Heart left ventricle (tissue), 16 donors: ENCODE measurements around the gene CCNQ. TPM values are rescaled to one million over a fixed set of nuclear protein-coding genes. Genes with fewer than 3 reads are reported as not detected.

Source experiments
- ATAC-seq, 4 donors: fragments of 200-7000 bp; cut with Tn5 transposase; one replicate each; pipeline ENCODE4 v1.9.1; 2020 to 2022; ENCODE audit warnings: moderate library complexity in 4 of 4, mild to moderate bottlenecking in 3 of 4, moderate number of reproducible peaks in 1 of 4
- DNase-seq, 5 donors: peaks; one replicate each; pipeline ENCODE4 v3.0.0-alpha.2; 2020
- H3K27ac ChIP-seq, 12 donors: fragments of 200-600 bp; sonication (generic) in 4 of 12; one replicate each; pipeline versions ENCODE4 v1.5.0 to v1.8.0; 2016 to 2022; ENCODE audit warnings: mild to moderate bottlenecking in 2 of 12
- H3K27me3 ChIP-seq, 9 donors: fragments of 200-600 bp; sonication (generic) in 2 of 9; one replicate each; pipeline versions ENCODE4 v1.5.1 to v1.8.0; 2016 to 2022; ENCODE audit warnings: mild to moderate bottlenecking in 3 of 9
- H3K36me3 ChIP-seq, 9 donors: fragments of 200-600 bp; sonication (generic) in 2 of 9; one replicate each; pipeline versions ENCODE4 v1.5.0 to v1.8.0; 2018 to 2022; ENCODE audit warnings: mild to moderate bottlenecking in 2 of 9
- H3K4me1 ChIP-seq, 12 donors: fragments of 200-600 bp; sonication (generic) in 4 of 12; one replicate each; pipeline versions ENCODE4 v1.5.0 to v1.8.0; 2016 to 2022; ENCODE audit warnings: mild to moderate bottlenecking in 3 of 12
- H3K4me3 ChIP-seq, 12 donors: fragments of 200-600 bp; sonication (generic) in 4 of 12; one replicate each; pipeline versions ENCODE4 v1.5.0 to v1.8.0; 2017 to 2022; ENCODE audit warnings: mild to moderate bottlenecking in 9 of 12, moderate library complexity in 4 of 12
- H3K9me3 ChIP-seq, 12 donors: fragments of 200-600 bp; sonication (generic) in 4 of 12; one replicate each; pipeline versions ENCODE4 v1.5.0 to v1.8.0; 2016 to 2022; ENCODE audit warnings: mild to moderate bottlenecking in 1 of 12
- POLR2A ChIP-seq, 2 donors: fragments of 450-650 bp; IDR thresholded peaks; one replicate each; pipeline ENCODE4 v1.6.1; 2017; ENCODE audit warnings: antibody characterized with exemption in 2 of 2, mild to moderate bottlenecking in 2 of 2, moderate library complexity in 2 of 2
- WGBS, 4 donors: extraction: QIAGEN DNeasy Blood & Tissue Kit in 2 of 4; methylation state at CpG; one replicate each; pipeline versions ENCODE4 v1.1.5 to v1.1.7; 2013 to 2018; 5-methylcytosine and 5-hydroxymethylcytosine counted together
- intact Hi-C, 10 donors: fragments of 100-400 bp; cut with DNase I; formaldehyde crosslinking; loops; one replicate each; pipeline versions ENCODE4 v1.11.1 to v1.14.2; 2022
- polyA plus RNA-seq, 2 donors: library from polyadenylated mRNA; stranded (reverse); fragments of 200-250 nt; gene quantifications; one replicate each; pipeline ENCODE4 v1.2.3, GENCODE V29; 2013
- total RNA-seq, 9 donors: library from RNA; depleted of rRNA in 2 of 9; stranded (reverse); fragments of >200 nt in 2 of 9; fragmentation: NEBNext Ultra II Directional in 3 of 9; extraction: Animal tissue kit (Norgen Biotek cat#: 25700) in 3 of 9; gene quantifications; one replicate each; pipeline versions ENCODE4 v1.1.0 to v1.2.4, GENCODE V29; 2016 to 2023
- TF ChIP-seq, protein P1 (sequence below), 12 donors: fragments of 200-600 bp; sonication (generic) in 4 of 12; IDR thresholded peaks; one replicate each; pipeline versions ENCODE4 v1.5.0 to v1.8.0; 2018 to 2022; ENCODE audit warnings: antibody characterized with exemption in 12 of 12, mild to moderate bottlenecking in 5 of 12
- donor health status: ischemic (EF 13 %, LVEDD 7.1; RV severe dilation, severe dysfunction).
- donor health status: healthy with polysubstance abuse.
- donor health status: DM: no; HTN: yes; CAD: no.
- donor health status: DM: no; HTN: no; CAD: no.
- donor health status: ischemic (EF 25% LVEDD 6.9; RV normal size, moderate dysfunction).
- donor health status: ischemic (EF 25% LVEDD 5.7; RV mildly dilated, moderate dysfunction).
- donor health status: healthy.
- donor health status: DM: yes; HTN: yes; CAD: no.
- donor health status: ischemic (EF 35%, LVEDD 5.7; RV mildly dilated, moderate dysfunction).
- donor health status: nonischemic (EF 11% LVEDD 7.7; RV severe dilation, severe dysfunction).
- donor health status: DM: yes; HTN: yes; CAD: no.
- donor health status: PGD.
- donor health status: ischemic (EF 29% LVEDD 5.4; RV normal size, mild dysfunction).
- donor health status: nonischemic (EF 23%, LVEDD 6.1; RV moderate dilation, normal function).

CCNQ gene
- total and polyA plus RNA-seq, 11 donors, result 16.2 to 126 (median 46.5) TPM

DNA sequence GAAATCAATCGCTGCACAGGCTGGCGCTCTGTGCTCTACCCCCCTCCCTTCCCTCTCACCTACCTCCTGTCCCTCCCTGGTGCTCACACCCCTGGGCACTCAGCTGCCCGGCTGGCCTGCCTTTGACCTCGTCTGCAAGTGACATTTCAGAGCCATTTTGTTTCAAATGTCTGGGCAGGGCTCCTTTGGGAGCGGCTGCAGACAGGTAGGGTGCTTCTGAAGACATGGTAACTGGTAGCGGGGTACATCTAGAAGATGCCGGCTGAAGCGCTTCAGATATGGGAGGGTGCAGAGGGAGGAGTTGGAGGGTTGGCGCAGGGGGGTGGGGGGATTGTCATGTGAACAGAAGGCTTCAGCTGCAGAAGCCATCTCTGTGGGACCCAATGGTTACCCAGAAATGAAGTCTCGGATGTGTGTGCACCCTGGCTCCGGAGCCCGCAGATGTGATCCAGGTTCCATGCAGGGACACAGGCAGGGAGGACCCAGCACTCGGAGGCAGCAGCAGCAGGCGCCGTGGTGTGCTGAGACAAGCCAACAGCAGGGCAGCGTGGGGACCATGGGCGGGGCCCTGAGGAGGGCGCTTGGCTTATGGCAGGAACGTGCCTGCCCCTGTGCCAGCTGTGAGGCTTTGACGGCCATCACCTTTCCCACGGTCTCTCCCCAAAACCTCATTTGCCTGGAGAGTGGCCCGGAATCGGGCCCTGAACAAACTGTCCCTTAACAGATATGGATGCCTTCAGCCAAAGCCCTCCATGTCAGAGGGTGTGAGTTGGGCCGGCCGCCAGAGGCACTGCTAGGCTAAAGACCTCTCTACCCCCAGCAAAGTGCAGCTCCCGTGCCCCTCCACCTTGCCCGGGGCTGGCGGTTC lies 40.5 kb upstream of the CCNQ start:
- H3K4me1 ChIP-seq, result peaks cover 0 to 22% (median 0%) of the 10 kb centered on the region in 12 donors
- H3K27ac ChIP-seq, result no peak overlapping the region
- DNase-seq (peak in 1 of 5 donors; percentile 17), ATAC-seq (no peak)
- peaks cover under 1 to 43% (median 18%) of the 10 kb centered on the region in 9 donors for H3K27me3 ChIP-seq
- no peaks in the 10 kb centered on the region for H3K9me3 ChIP-seq
- WGBS, 4 donors, result 81 to 85% (median 82%) methylated on average over 28 of the region's 28 CpGs
- no peak overlapping the region for H3K4me3 ChIP-seq
- intact Hi-C loops, result no loop called here
- no peak for TF ChIP-seq POLR2A (IDR thresholded peaks at IDR 0.05)
- TF ChIP-seq, protein P1, sequence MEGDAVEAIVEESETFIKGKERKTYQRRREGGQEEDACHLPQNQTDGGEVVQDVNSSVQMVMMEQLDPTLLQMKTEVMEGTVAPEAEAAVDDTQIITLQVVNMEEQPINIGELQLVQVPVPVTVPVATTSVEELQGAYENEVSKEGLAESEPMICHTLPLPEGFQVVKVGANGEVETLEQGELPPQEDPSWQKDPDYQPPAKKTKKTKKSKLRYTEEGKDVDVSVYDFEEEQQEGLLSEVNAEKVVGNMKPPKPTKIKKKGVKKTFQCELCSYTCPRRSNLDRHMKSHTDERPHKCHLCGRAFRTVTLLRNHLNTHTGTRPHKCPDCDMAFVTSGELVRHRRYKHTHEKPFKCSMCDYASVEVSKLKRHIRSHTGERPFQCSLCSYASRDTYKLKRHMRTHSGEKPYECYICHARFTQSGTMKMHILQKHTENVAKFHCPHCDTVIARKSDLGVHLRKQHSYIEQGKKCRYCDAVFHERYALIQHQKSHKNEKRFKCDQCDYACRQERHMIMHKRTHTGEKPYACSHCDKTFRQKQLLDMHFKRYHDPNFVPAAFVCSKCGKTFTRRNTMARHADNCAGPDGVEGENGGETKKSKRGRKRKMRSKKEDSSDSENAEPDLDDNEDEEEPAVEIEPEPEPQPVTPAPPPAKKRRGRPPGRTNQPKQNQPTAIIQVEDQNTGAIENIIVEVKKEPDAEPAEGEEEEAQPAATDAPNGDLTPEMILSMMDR (IDR thresholded peaks at IDR 0.05), result no peak
- H3K36me3 ChIP-seq, result no peaks in the 10 kb centered on the region

DNA sequence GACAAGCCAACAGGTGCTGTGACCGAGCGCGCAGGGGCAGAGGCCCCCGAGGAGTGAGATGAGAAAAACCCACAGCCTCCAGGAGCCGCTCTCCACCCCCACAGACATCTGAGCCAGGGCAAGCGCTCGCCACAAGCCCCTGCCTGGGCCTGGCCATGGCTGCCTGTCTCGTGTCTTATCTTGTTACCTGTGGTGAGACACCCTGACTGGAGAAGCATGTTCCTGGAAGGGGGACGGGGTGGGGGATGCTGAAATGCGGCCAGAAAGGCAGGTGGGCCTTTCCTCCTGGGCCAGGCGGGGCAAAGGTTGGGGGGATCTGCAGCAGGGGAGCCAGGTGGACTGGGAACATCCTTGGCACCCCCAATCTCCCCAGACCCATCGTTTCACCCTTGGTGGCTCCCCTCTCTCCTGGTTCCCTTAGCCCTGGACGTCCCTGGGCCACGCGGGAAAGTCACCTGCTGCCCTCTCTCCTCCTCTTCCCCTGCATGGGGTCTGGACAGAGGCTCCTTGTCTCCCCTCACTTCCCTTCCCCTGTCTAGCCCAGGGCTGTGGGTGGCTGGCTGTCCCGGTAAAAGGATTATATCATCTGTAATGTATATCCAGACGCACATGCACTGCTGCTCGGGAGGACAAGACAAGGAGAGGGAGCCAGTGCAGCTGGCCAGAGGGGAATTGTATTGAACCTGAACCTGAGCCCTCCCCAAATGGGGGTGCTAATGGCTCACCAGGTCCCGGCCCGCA lies 39.7 kb upstream of the CCNQ start:
- peak in 1 of 5 donors; percentile 14 for DNase-seq
- Histone ChIP-seq H3K4me1 (peaks cover 0 to 21% (median 0%) of the 10 kb centered on the region in 12 donors), H3K9me3 (no peaks in the 10 kb centered on the region), H3K27me3 (peaks cover 0 to 38% (median 18%) of the 10 kb centered on the region in 9 donors), H3K4me3 (no peak overlapping the region), H3K36me3 (no peaks in the 10 kb centered on the region), H3K27ac (no peak overlapping the region)
- intact Hi-C loops, result no loop called here
- 75 to 89% (median 87%) methylated on average over 16 to 20 of the region's 20 CpGs for WGBS, 4 donors
- TF ChIP-seq, protein P1 (IDR thresholded peaks at IDR 0.05), result no peak
- TF ChIP-seq POLR2A (IDR thresholded peaks at IDR 0.05), result no peak
- no peak for ATAC-seq

DNA sequence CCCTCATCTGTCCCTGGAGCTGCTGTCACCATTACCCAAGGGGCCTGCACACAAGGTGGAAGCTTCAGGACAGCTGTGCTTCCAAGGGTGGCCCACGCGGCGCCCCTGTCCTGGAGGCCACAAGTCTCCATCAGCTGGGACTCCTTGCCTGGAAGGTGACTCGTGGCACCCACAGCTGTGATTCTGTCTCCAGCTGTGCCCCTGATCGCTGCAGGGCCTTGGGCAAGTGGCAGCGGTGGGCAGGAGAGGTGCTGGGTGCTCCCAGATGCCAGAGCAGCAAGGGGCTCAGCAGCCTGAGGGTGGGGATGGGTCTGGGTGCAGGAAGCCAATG lies 39.1 kb upstream of the CCNQ start:
- no peak for TF ChIP-seq POLR2A (IDR thresholded peaks at IDR 0.05)
- TF ChIP-seq, protein P1 (IDR thresholded peaks at IDR 0.05), result no peak

More for the DNA sequence above, 39.1 kb upstream of the CCNQ start:
- Histone ChIP-seq H3K27ac (no peak overlapping the region), H3K4me3 (no peak overlapping the region), H3K4me1 (peaks cover 0 to 18% (median 0%) of the 10 kb centered on the region in 12 donors), H3K36me3 (no peaks in the 10 kb centered on the region), H3K9me3 (no peaks in the 10 kb centered on the region), H3K27me3 (peaks cover 0 to 33% (median 14%) of the 10 kb centered on the region in 9 donors)
- intact Hi-C loops, result no loop called here
- 76 to 96% (median 86%) methylated on average over 2 to 6 of the region's 6 CpGs for WGBS, 4 donors
- DNase-seq (peak in 1 of 5 donors; percentile 10), ATAC-seq (no peak)
